ENCODE results near the gene SIL1.
"Not testable (repeated sequence)": the region's sequence is repeated elsewhere in the genome, so short reads cannot be mapped to it uniquely, and the experiment has no call there.

The SIL1 gene

GRCh38 chr5:138933522-138934290 is 264.5 kb downstream of the SIL1 start:
- Mint-ChIP-seq H3K9me3 (no peaks in the 10 kb centered on the region), H3K4me1 (ENCODE audit: low read depth) (peaks cover 3% of the 10 kb centered on the region), H3K36me3 (ENCODE audit: low read depth) (peaks cover 13% of the 10 kb centered on the region), H3K27ac (no peak overlapping the region), H3K4me3 (no peak overlapping the region), H3K27me3 (ENCODE audit: low read depth) (no peaks in the 10 kb centered on the region)

DNA sequence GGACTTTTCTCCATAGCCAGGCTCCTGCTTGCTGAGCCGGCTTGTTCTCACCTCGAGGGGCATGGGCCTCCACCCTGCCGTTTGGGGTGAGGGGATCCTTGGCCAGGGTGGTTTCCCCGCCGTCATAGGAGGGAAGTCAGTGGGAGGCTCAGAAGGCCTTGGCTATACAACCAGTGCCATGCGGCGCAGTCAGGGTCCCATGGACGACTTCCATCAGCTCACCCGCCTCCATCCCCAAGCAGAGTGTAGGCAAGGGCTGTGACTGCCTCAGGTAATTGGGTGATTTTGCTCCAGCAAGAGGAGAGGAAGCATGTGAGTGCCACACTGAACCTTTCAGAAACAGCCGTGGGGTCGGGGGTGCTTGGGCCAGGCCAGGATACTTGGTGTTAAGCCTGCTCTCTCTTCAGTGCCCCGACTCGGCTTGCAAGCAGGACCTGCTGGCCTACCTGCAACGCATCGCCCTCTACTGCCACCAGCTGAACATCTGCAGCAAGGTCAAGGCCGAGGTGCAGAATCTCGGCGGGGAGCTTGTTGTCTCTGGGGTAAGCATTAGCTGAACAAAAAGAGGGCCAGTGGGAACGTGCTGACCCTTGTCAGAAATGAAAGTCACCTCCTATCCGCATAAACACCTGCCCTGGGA is 265.9 kb downstream of the SIL1 start:
- H3K27ac Mint-ChIP-seq = no peak overlapping the region
- peaks cover 13% of the 10 kb centered on the region for H3K36me3 Mint-ChIP-seq (ENCODE audit: low read depth)
- no peaks in the 10 kb centered on the region for H3K27me3 Mint-ChIP-seq (ENCODE audit: low read depth)
- H3K4me3 Mint-ChIP-seq = no peak overlapping the region
- no peaks in the 10 kb centered on the region for H3K4me1 Mint-ChIP-seq (ENCODE audit: low read depth)
- H3K9me3 Mint-ChIP-seq = no peaks in the 10 kb centered on the region

DNA sequence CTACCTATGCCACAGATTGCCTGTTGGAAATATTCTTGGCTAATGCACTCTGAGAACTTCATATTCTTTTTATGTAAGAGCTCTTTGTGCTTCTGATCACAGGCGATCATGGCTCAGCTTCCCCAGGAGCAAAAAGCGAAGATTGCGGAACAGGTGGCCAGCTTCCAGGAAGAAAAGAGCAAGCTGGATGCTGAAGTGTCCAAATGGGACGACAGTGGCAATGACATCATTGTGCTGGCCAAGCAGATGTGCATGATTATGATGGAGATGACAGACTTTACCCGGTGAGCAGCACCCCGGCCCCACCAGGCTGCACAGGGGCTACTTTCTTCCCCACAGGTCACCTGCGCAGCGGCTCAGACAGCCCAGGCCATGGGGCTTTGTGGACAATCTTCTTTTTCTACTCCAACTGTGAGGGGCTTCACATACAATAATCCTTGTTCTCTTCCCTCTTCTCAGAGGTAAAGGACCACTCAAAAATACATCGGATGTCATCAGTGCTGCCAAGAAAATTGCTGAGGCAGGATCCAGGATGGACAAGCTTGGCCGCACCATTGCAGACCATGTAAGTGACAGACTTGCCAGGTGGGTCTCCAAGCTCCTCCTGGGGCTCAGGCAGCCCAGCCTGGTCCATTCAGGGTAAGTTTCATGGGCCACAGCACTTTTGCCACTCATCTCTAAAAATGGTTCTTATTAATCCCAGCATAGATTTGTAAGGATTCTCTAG is 267.6 kb downstream of the SIL1 start:
- no peak overlapping the region for H3K4me3 Mint-ChIP-seq
- H3K4me1 Mint-ChIP-seq (ENCODE audit: low read depth) = no peaks in the 10 kb centered on the region
- no peaks in the 10 kb centered on the region for H3K9me3 Mint-ChIP-seq
- no peak overlapping the region for H3K27ac Mint-ChIP-seq
- H3K27me3 Mint-ChIP-seq (ENCODE audit: low read depth) = no peaks in the 10 kb centered on the region
- peaks cover 13% of the 10 kb centered on the region for H3K36me3 Mint-ChIP-seq (ENCODE audit: low read depth)

DNA sequence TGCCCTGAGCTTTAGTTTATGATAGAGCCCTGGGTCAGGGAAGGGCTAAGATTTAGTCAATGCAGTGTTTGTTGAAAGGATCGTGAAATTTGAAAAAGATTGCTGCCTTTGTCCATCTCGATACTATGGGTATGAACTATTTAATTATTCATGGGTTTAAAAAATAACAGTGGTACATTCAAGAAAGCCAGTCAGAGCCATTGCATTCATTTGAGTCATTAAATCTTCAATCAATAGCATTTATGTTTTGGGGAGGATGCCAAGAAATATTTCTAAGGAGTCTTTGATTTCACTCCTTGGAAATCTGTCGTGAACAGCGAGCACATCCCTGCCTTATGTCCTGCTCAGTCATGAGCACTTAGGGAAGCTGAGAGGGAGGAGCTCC is 268.6 kb downstream of the SIL1 start:
- H3K4me3 Mint-ChIP-seq = no peak overlapping the region
- no peaks in the 10 kb centered on the region for H3K9me3 Mint-ChIP-seq
- peaks cover 12% of the 10 kb centered on the region for H3K36me3 Mint-ChIP-seq (ENCODE audit: low read depth)
- no peak overlapping the region for H3K27ac Mint-ChIP-seq
- no peaks in the 10 kb centered on the region for H3K4me1 Mint-ChIP-seq (ENCODE audit: low read depth)
- H3K27me3 Mint-ChIP-seq (ENCODE audit: low read depth) = no peaks in the 10 kb centered on the region

DNA sequence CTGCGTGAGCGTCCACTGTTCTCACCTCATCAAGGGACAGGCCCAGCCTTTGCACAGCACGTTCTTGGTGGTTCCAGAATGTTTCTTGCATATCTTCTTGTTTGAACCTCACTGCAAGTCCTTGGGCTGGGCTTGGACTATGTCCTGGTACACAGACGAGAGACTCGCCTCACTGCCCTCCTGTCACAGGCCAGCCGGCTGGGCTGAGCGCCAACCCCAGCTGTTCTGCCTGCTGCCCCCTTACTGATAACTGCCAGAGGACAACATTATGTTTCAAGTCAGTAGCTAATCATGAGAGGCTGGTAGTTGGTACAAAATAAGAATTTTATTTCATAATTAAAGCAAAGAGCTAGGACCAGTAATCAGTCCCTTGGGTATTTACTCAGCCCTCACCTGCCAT is 270.2 kb downstream of the SIL1 start:
- Mint-ChIP-seq H3K27ac (no peak overlapping the region), H3K36me3 (ENCODE audit: low read depth) (peaks cover 12% of the 10 kb centered on the region), H3K4me3 (no peak overlapping the region), H3K9me3 (no peaks in the 10 kb centered on the region), H3K4me1 (ENCODE audit: low read depth) (no peaks in the 10 kb centered on the region), H3K27me3 (ENCODE audit: low read depth) (no peaks in the 10 kb centered on the region)

DNA sequence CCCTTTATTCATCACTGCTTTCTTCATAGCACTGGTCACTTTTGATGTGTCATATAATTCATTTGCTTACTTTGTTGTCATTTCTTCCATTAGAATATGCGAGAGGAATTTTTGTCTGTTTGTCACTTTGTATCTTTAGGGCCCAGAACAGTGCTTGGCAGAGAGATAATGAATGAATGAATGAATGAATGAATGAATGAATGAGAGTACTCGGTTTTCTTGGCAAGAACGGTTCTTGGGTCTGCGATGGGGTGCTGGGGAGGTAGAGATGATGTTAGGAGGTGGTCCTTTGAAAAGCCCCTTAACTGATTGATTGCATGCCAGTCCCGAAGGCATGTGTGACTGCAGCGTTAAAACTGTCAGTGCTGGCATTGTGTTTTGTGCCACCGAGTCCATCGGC is 270.6 kb downstream of the SIL1 start:
- Mint-ChIP-seq H3K36me3 (ENCODE audit: low read depth) (peaks cover 12% of the 10 kb centered on the region), H3K27ac (no peak overlapping the region), H3K27me3 (ENCODE audit: low read depth) (no peaks in the 10 kb centered on the region), H3K9me3 (no peaks in the 10 kb centered on the region), H3K4me1 (ENCODE audit: low read depth) (no peaks in the 10 kb centered on the region), H3K4me3 (no peak overlapping the region)

- no peaks in the 10 kb centered on the region for H3K27me3 Mint-ChIP-seq (ENCODE audit: low read depth)
- no peak overlapping the region for H3K4me3 Mint-ChIP-seq
- H3K27ac Mint-ChIP-seq = no peak overlapping the region
- H3K4me1 Mint-ChIP-seq (ENCODE audit: low read depth) = no peaks in the 10 kb centered on the region
- peaks cover 10% of the 10 kb centered on the region for H3K36me3 Mint-ChIP-seq (ENCODE audit: low read depth)
- H3K9me3 Mint-ChIP-seq = no peaks in the 10 kb centered on the region
These were observed 271.3 kb downstream of the SIL1 start for GRCh38 chr5:138926688-138927448.

- no peak overlapping the region for H3K27ac Mint-ChIP-seq
- no peak overlapping the region for H3K4me3 Mint-ChIP-seq
- H3K9me3 Mint-ChIP-seq = no peaks in the 10 kb centered on the region
- H3K36me3 Mint-ChIP-seq (ENCODE audit: low read depth) = peaks cover 5% of the 10 kb centered on the region
- no peaks in the 10 kb centered on the region for H3K4me1 Mint-ChIP-seq (ENCODE audit: low read depth)
- no peaks in the 10 kb centered on the region for H3K27me3 Mint-ChIP-seq (ENCODE audit: low read depth)
These were observed 271.9 kb downstream of the SIL1 start for GRCh38 chr5:138926257-138926656.

DNA sequence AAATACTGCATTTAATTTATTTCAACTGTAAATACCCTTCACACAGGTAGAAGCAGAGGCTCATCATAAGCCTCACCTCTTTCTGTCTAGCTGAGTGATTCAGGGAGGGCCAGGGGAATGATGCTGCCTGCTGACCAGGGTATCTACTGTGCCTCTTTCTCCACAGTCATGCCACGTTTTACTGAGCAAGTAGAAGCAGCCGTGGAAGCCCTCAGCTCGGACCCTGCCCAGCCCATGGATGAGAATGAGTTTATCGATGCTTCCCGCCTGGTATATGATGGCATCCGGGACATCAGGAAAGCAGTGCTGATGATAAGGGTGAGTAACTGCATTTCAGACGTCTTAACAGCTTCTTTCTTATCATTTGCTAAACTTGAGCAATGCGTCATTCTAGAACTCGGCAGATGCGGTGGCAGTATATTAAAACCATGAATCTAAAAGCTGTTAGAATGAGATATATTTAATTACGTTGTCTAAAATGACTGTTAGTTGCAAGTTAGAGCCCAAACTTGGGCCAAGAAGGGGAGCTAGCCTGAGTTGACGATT is 273.0 kb downstream of the SIL1 start:
- H3K4me1 Mint-ChIP-seq (ENCODE audit: low read depth) = no peaks in the 10 kb centered on the region
- no peak overlapping the region for H3K4me3 Mint-ChIP-seq
- H3K27me3 Mint-ChIP-seq (ENCODE audit: low read depth) = no peaks in the 10 kb centered on the region
- H3K27ac Mint-ChIP-seq = no peak overlapping the region
- no peaks in the 10 kb centered on the region for H3K9me3 Mint-ChIP-seq
- H3K36me3 Mint-ChIP-seq (ENCODE audit: low read depth) = no peaks in the 10 kb centered on the region

GRCh38 chr5:138922494-138922893 is 275.7 kb downstream of the SIL1 start:
- Mint-ChIP-seq H3K27ac (no peak overlapping the region), H3K4me1 (ENCODE audit: low read depth) (no peaks in the 10 kb centered on the region), H3K36me3 (ENCODE audit: low read depth) (no peaks in the 10 kb centered on the region), H3K27me3 (ENCODE audit: low read depth) (no peaks in the 10 kb centered on the region), H3K9me3 (no peaks in the 10 kb centered on the region), H3K4me3 (no peak overlapping the region)

DNA sequence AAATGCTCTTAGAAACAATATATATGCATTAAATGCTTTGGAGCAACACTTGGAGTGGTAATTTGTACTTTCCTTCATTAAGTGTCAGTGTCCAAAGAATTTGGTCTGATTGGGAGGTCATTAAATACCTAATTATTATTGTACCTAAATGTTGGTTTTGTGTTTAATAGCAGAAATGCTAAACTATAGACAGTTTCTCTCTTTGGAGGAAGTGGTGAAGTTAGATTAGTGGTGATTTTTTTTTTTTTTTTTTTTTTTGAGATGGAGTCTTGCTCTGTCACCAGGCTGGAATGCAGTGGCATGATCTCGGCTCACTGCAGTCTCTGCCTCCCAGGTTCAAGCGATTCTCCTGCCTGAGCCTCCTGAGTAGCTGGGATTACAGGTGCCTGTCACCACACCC is 276.8 kb downstream of the SIL1 start:
- H3K27ac Mint-ChIP-seq; H3K36me3 Mint-ChIP-seq (ENCODE audit: low read depth); H3K4me3 Mint-ChIP-seq; H3K9me3 Mint-ChIP-seq; H3K27me3 Mint-ChIP-seq (ENCODE audit: low read depth); H3K4me1 Mint-ChIP-seq (ENCODE audit: low read depth): not testable (repeated sequence)

DNA sequence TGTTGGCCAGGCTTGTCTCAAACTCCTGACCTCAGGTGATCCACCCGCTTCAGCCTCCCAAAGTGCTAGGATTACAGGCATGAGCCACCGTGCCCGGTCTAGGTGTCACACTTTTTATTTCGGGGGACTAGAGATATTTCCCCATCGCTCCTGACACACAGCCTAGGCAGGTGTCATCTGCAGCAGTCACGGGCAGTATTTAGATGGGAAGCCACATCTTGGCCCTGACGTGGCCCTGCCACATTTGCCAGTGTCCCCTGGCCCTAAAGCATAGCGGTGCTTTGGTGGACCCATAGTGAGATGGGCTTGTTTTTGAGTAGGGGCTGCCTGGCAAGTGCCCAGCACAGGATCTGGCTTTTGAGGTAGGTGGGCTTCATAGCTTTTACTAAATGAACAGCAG is 278.0 kb downstream of the SIL1 start:
- Mint-ChIP-seq H3K4me1 (ENCODE audit: low read depth) (no peaks in the 10 kb centered on the region), H3K9me3 (no peaks in the 10 kb centered on the region), H3K4me3 (no peak overlapping the region), H3K27me3 (ENCODE audit: low read depth) (no peaks in the 10 kb centered on the region), H3K36me3 (ENCODE audit: low read depth) (no peaks in the 10 kb centered on the region), H3K27ac (no peak overlapping the region)

GRCh38 chr5:138918686-138919085 is 279.5 kb downstream of the SIL1 start:
- no peaks in the 10 kb centered on the region for H3K4me1 Mint-ChIP-seq (ENCODE audit: low read depth)
- no peak overlapping the region for H3K4me3 Mint-ChIP-seq
- H3K9me3 Mint-ChIP-seq = no peaks in the 10 kb centered on the region
- H3K27me3 Mint-ChIP-seq (ENCODE audit: low read depth) = no peaks in the 10 kb centered on the region
- no peaks in the 10 kb centered on the region for H3K36me3 Mint-ChIP-seq (ENCODE audit: low read depth)
- no peak overlapping the region for H3K27ac Mint-ChIP-seq

DNA sequence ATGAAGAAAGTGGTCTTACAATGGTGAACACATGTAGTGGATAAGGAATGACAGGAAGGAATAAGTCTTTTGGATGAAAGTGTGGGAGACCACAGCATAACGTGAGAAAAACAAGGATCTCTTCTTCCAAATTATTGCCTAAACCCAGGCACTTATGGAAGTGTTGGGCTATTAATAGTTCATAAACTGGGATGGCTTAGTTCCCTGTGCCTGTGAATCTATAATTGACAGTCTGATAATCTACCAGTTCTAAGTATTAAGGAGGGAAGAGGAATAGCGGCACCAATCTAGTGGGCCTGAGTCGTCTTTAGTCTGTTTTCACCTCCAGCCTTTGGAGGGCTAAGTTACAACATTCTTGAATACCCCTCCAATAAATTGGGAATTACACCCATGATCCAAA is 283.8 kb downstream of the SIL1 start:
- Mint-ChIP-seq H3K36me3 (ENCODE audit: low read depth) (peaks cover 6% of the 10 kb centered on the region), H3K27ac (no peak overlapping the region), H3K27me3 (ENCODE audit: low read depth) (peaks cover 6% of the 10 kb centered on the region), H3K4me1 (ENCODE audit: low read depth) (peaks cover 5% of the 10 kb centered on the region), H3K4me3 (no peak overlapping the region), H3K9me3 (no peaks in the 10 kb centered on the region)
